Hindlimb muscle (tissue), 1 donor: ENCODE results near the gene PKP2. TPM values are rescaled to one million over a fixed set of nuclear protein-coding genes. Genes with fewer than 3 reads are reported as not detected.
"Not testable (repeated sequence)": the region's sequence is repeated elsewhere in the genome, so short reads cannot be mapped to it uniquely, and the experiment has no call there.

Source experiments
- DNase-seq: peaks from one replicate; pipeline ENCODE4 v3.0.0-alpha.2; 2013
- polyA plus RNA-seq: library from polyadenylated mRNA; unstranded; fragments of 120-200 nt; gene quantifications from one replicate; pipeline ENCODE4 v1.2.1, GENCODE V29; 2013; ENCODE audit not compliant: insufficient read length

PKP2 gene
- polyA plus RNA-seq, 1 donor = 6.1 TPM

GRCh38 chr12:32895688-32896431, 717 bp downstream of the PKP2 start:
- no peak for DNase-seq

- DNase-seq = no peak
Observed at GRCh38 chr12:32894566-32894965, 2.0 kb downstream of the PKP2 start.

GRCh38 chr12:32893458-32893857, 3.1 kb downstream of the PKP2 start:
- no peak for DNase-seq

GRCh38 chr12:32893043-32893442, 3.5 kb downstream of the PKP2 start:
- DNase-seq = no peak

- DNase-seq = not testable (repeated sequence)
Observed at GRCh38 chr12:32892369-32892768, 4.2 kb downstream of the PKP2 start.

- no peak for DNase-seq
Observed at GRCh38 chr12:32891956-32892355, 4.6 kb downstream of the PKP2 start.

GRCh38 chr12:32891526-32891925, 5.1 kb downstream of the PKP2 start:
- no peak for DNase-seq

GRCh38 chr12:32889011-32889760, 7.4 kb downstream of the PKP2 start:
- DNase-seq = peak; percentile 13

- DNase-seq = no peak
Observed at GRCh38 chr12:32887058-32887457, 9.5 kb downstream of the PKP2 start.

- DNase-seq = no peak
Observed at GRCh38 chr12:32885831-32886230, 10.7 kb downstream of the PKP2 start.

- DNase-seq = no peak
Observed at GRCh38 chr12:32884962-32885361, 11.6 kb downstream of the PKP2 start.

- DNase-seq = no peak
Observed at GRCh38 chr12:32881702-32882101, 14.9 kb downstream of the PKP2 start.

GRCh38 chr12:32881107-32881506, 15.5 kb downstream of the PKP2 start:
- no peak for DNase-seq

GRCh38 chr12:32879066-32879465, 17.5 kb downstream of the PKP2 start:
- DNase-seq = not testable (repeated sequence)

- DNase-seq = no peak
Observed at GRCh38 chr12:32877601-32878459, 18.7 kb downstream of the PKP2 start.

- no peak for DNase-seq
Observed at GRCh38 chr12:32876004-32876403, 20.6 kb downstream of the PKP2 start.

GRCh38 chr12:32874975-32875374, 21.6 kb downstream of the PKP2 start:
- DNase-seq = no peak

GRCh38 chr12:32874078-32874477, 22.5 kb downstream of the PKP2 start:
- no peak for DNase-seq

GRCh38 chr12:32872416-32872815, 24.2 kb downstream of the PKP2 start:
- not testable (repeated sequence) for DNase-seq

GRCh38 chr12:32870716-32871115, 25.9 kb downstream of the PKP2 start:
- DNase-seq = no peak

GRCh38 chr12:32868885-32869284, 27.7 kb downstream of the PKP2 start:
- no peak for DNase-seq

- no peak for DNase-seq
Observed at GRCh38 chr12:32864731-32865130, 31.8 kb downstream of the PKP2 start.

GRCh38 chr12:32863128-32863527, 33.4 kb downstream of the PKP2 start:
- DNase-seq = no peak
